ENCODE measurements around the gene PCDH15. TPM values are rescaled to one million over a fixed set of nuclear protein-coding genes. Genes with fewer than 3 reads are reported as not detected.
"Not testable (repeated sequence)": the region's sequence is repeated elsewhere in the genome, so short reads cannot be mapped to it uniquely, and the experiment has no call there.

Gene PCDH15
- total and polyA plus RNA-seq, 2 donors = 0.09 to 0.14 TPM

DNA sequence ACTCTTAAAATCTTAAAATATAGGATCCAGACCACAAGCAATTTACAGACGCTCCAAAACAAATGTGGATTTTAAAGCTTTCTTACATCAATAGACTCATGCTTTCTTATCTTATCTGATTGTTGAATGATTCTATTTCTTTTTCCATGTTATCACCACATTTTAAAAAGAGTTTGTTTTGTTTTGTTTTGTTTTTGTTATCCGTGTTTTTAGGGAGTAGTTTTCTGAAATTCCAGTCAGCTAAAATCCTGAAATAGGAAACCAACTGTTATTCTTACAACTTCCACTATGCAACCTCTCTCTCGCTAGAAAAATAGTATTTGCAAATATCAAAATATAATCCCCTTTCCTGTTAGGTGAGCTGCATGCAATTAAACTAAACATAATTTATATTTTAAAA, 251.0 kb downstream of the PCDH15 start:
- H3K27ac ChIP-seq (ENCODE audit: low read depth in 1 of 2, low read length in 1 of 2) = no peak overlapping the region
- no peaks in the 10 kb centered on the region for H3K36me3 ChIP-seq (ENCODE audit: control insufficient read depth in 2 of 2, insufficient read depth in 2 of 2, low read length in 1 of 2)
- H3K27me3 ChIP-seq (ENCODE audit: control insufficient read depth in 2 of 2, insufficient read depth in 1 of 2, low read length in 1 of 2) = no peaks in the 10 kb centered on the region
- no peaks in the 10 kb centered on the region for H3K4me1 ChIP-seq (ENCODE audit: control insufficient read depth in 2 of 2, insufficient read depth in 2 of 2, low read length in 2 of 2)
- H3K9me3 ChIP-seq (ENCODE audit: control insufficient read depth in 2 of 2, insufficient read depth in 1 of 2, low read length in 1 of 2) = no peaks in the 10 kb centered on the region
- 60% methylated on average over 3 of the region's 3 CpGs for WGBS
- no peak for DNase-seq (ENCODE audit: low read depth in 6 of 9, low spot score in 9 of 9)
- no peak overlapping the region for H3K4me3 ChIP-seq (ENCODE audit: low read length in 2 of 2)

DNA sequence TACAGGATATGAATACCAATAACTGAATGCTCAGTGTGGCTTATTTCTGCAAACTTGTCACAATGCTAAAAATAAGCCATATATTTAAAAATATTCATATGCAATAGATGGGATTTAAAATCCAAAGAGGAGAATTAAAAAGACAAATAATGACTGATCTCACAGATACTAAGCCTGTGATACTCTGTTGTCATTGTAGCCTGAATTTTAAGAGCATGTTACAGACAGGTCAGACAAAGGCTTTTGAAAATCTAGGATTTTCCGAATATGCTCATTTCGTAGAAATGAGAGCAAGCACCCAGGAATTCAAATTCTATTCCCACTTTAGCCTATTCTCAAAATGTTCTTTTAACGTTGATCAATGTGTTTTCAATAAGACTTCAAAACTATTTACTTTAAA, 269.7 kb downstream of the PCDH15 start:
- WGBS = 93% methylated on average over 3 of the region's 3 CpGs
- H3K4me1 ChIP-seq (ENCODE audit: control insufficient read depth in 2 of 2, insufficient read depth in 2 of 2, low read length in 2 of 2) = no peaks in the 10 kb centered on the region

DNA sequence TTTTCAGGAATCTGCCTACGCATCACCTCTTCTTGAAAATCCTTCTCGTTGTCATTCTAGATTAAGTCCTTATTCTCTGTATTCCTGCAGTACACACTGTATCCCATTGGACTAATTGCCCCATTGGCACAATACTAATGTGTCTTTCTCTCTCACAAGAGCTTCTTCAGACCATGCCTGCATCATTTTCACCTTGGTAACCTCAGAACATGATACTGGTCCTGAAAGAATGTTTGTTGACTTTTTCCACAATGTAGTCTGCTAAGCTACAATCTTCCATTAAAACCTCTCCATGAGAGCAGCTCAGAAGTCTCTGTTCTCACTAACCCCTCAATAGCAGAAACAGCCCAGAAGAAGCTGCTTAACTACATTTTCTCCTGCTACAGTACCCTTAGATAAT, 270.7 kb downstream of the PCDH15 start:
- 92% methylated on average over 2 of the region's 2 CpGs for WGBS
- Histone ChIP-seq H3K27ac (ENCODE audit: low read depth in 1 of 2, low read length in 1 of 2) (no peak overlapping the region), H3K9me3 (ENCODE audit: control insufficient read depth in 2 of 2, insufficient read depth in 1 of 2, low read length in 1 of 2) (no peaks in the 10 kb centered on the region), H3K4me1 (ENCODE audit: control insufficient read depth in 2 of 2, insufficient read depth in 2 of 2, low read length in 2 of 2) (no peaks in the 10 kb centered on the region), H3K36me3 (ENCODE audit: control insufficient read depth in 2 of 2, insufficient read depth in 2 of 2, low read length in 1 of 2) (no peaks in the 10 kb centered on the region), H3K27me3 (ENCODE audit: control insufficient read depth in 2 of 2, insufficient read depth in 1 of 2, low read length in 1 of 2) (no peaks in the 10 kb centered on the region), H3K4me3 (ENCODE audit: low read length in 2 of 2) (no peak overlapping the region)
- no peak for DNase-seq (ENCODE audit: low read depth in 6 of 9, low spot score in 9 of 9)

More for the DNA sequence above, 269.7 kb downstream of the PCDH15 start:
- no peaks in the 10 kb centered on the region for H3K9me3 ChIP-seq (ENCODE audit: control insufficient read depth in 2 of 2, insufficient read depth in 1 of 2, low read length in 1 of 2)
- H3K4me3 ChIP-seq (ENCODE audit: low read length in 2 of 2) = no peak overlapping the region
- no peaks in the 10 kb centered on the region for H3K27me3 ChIP-seq (ENCODE audit: control insufficient read depth in 2 of 2, insufficient read depth in 1 of 2, low read length in 1 of 2)
- no peak overlapping the region for H3K27ac ChIP-seq (ENCODE audit: low read depth in 1 of 2, low read length in 1 of 2)
- DNase-seq (ENCODE audit: low read depth in 6 of 9, low spot score in 9 of 9) = no peak
- no peaks in the 10 kb centered on the region for H3K36me3 ChIP-seq (ENCODE audit: control insufficient read depth in 2 of 2, insufficient read depth in 2 of 2, low read length in 1 of 2)

- WGBS = 80% methylated on average over 1 of the region's 1 CpG
- Histone ChIP-seq H3K27me3 (ENCODE audit: control insufficient read depth in 2 of 2, insufficient read depth in 1 of 2, low read length in 1 of 2) (no peaks in the 10 kb centered on the region), H3K4me3 (ENCODE audit: low read length in 2 of 2) (no peak overlapping the region), H3K9me3 (ENCODE audit: control insufficient read depth in 2 of 2, insufficient read depth in 1 of 2, low read length in 1 of 2) (no peaks in the 10 kb centered on the region), H3K36me3 (ENCODE audit: control insufficient read depth in 2 of 2, insufficient read depth in 2 of 2, low read length in 1 of 2) (no peaks in the 10 kb centered on the region), H3K4me1 (ENCODE audit: control insufficient read depth in 2 of 2, insufficient read depth in 2 of 2, low read length in 2 of 2) (no peaks in the 10 kb centered on the region), H3K27ac (ENCODE audit: low read depth in 1 of 2, low read length in 1 of 2) (no peak overlapping the region)
- DNase-seq (ENCODE audit: low read depth in 6 of 9, low spot score in 9 of 9) = no peak
Observed at GRCh38 chr10:54525816-54526215, 275.2 kb downstream of the PCDH15 start.

DNA sequence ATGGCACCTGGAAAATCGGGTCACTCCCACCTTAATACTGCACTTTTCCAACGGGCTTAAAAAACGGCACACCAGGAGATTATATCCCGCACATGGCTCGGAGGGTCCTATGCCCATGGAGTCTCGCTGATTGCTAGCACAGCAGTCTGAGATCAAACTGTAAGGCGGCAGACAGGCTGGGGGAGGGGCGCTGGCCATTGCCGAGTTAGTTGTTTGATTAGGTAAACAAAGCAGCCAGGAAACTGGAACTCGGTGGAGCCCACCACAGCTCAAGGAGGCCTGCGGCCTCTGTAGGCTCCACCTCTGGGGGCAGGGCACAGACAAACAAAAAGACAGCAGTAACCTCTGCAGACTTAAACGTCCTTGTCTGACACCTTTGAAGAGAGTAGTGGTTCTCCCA, 285.8 kb downstream of the PCDH15 start:
- DNase-seq (ENCODE audit: low read depth in 6 of 9, low spot score in 9 of 9); H3K4me1 ChIP-seq (ENCODE audit: control insufficient read depth in 2 of 2, insufficient read depth in 2 of 2, low read length in 2 of 2); H3K27ac ChIP-seq (ENCODE audit: low read depth in 1 of 2, low read length in 1 of 2); H3K4me3 ChIP-seq (ENCODE audit: low read length in 2 of 2); H3K27me3 ChIP-seq (ENCODE audit: control insufficient read depth in 2 of 2, insufficient read depth in 1 of 2, low read length in 1 of 2); H3K9me3 ChIP-seq (ENCODE audit: control insufficient read depth in 2 of 2, insufficient read depth in 1 of 2, low read length in 1 of 2); H3K36me3 ChIP-seq (ENCODE audit: control insufficient read depth in 2 of 2, insufficient read depth in 2 of 2, low read length in 1 of 2): not testable (repeated sequence)
- 95% methylated on average over 12 of the region's 12 CpGs for WGBS

DNA sequence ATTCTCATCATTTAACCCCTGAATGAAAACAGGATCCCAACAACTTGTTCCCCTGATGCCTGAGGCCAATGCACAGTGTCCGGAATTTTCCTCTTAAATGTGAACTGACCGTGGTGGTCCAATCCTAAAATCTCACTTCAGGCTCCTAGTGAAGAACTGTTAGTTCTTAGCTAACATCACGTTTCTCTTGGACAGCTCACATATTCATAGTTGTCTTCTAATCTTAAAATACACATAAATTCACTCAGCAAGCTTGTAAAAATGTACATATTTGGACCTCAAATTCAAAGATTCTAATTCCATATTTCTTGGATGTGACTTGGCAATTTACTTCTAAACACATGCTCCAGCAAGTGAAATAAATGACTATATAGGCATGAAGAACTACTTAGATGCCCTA, 297.2 kb downstream of the PCDH15 start:
- DNase-seq (ENCODE audit: low read depth in 6 of 9, low spot score in 9 of 9) = no peak
- 87% methylated on average over 3 of the region's 3 CpGs for WGBS
- no peaks in the 10 kb centered on the region for H3K36me3 ChIP-seq (ENCODE audit: control insufficient read depth in 2 of 2, insufficient read depth in 2 of 2, low read length in 1 of 2)

DNA sequence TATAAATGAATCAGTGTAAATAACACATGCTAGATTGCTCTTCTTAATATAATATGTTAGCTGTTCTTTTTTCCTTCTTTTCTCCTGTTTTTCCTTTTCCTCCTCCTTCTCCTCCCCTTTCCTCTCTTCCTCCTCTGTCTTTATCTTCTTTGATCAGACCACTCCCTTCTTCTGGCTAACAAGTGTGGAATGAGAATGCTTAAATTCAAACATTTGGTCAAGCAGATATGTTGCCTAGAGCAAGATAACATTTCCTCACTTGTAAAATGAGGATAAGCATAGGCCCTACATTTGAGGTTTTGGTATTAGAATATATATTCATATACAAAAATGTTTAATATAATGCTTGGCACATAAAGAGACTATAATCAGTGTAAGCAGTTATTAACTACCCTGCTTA, 299.1 kb downstream of the PCDH15 start:
- H3K4me3 ChIP-seq (ENCODE audit: low read length in 2 of 2) = no peak overlapping the region
- no peak for DNase-seq (ENCODE audit: low read depth in 6 of 9, low spot score in 9 of 9)
- H3K36me3 ChIP-seq (ENCODE audit: control insufficient read depth in 2 of 2, insufficient read depth in 2 of 2, low read length in 1 of 2) = no peaks in the 10 kb centered on the region
- H3K9me3 ChIP-seq (ENCODE audit: control insufficient read depth in 2 of 2, insufficient read depth in 1 of 2, low read length in 1 of 2) = no peaks in the 10 kb centered on the region
- no peaks in the 10 kb centered on the region for H3K27me3 ChIP-seq (ENCODE audit: control insufficient read depth in 2 of 2, insufficient read depth in 1 of 2, low read length in 1 of 2)
- no peaks in the 10 kb centered on the region for H3K4me1 ChIP-seq (ENCODE audit: control insufficient read depth in 2 of 2, insufficient read depth in 2 of 2, low read length in 2 of 2)
- no peak overlapping the region for H3K27ac ChIP-seq (ENCODE audit: low read depth in 1 of 2, low read length in 1 of 2)

More for the DNA sequence above, 297.2 kb downstream of the PCDH15 start:
- Histone ChIP-seq H3K4me3 (ENCODE audit: low read length in 2 of 2) (no peak overlapping the region), H3K27ac (ENCODE audit: low read depth in 1 of 2, low read length in 1 of 2) (no peak overlapping the region), H3K9me3 (ENCODE audit: control insufficient read depth in 2 of 2, insufficient read depth in 1 of 2, low read length in 1 of 2) (no peaks in the 10 kb centered on the region), H3K27me3 (ENCODE audit: control insufficient read depth in 2 of 2, insufficient read depth in 1 of 2, low read length in 1 of 2) (no peaks in the 10 kb centered on the region), H3K4me1 (ENCODE audit: control insufficient read depth in 2 of 2, insufficient read depth in 2 of 2, low read length in 2 of 2) (no peaks in the 10 kb centered on the region)

GRCh38 chr10:54496852-54497251, 304.2 kb downstream of the PCDH15 start:
- H3K9me3 ChIP-seq (ENCODE audit: control insufficient read depth in 2 of 2, insufficient read depth in 1 of 2, low read length in 1 of 2) = no peaks in the 10 kb centered on the region
- H3K4me3 ChIP-seq (ENCODE audit: low read length in 2 of 2) = no peak overlapping the region
- H3K27me3 ChIP-seq (ENCODE audit: control insufficient read depth in 2 of 2, insufficient read depth in 1 of 2, low read length in 1 of 2) = no peaks in the 10 kb centered on the region
- H3K36me3 ChIP-seq (ENCODE audit: control insufficient read depth in 2 of 2, insufficient read depth in 2 of 2, low read length in 1 of 2) = no peaks in the 10 kb centered on the region
- no peak overlapping the region for H3K27ac ChIP-seq (ENCODE audit: low read depth in 1 of 2, low read length in 1 of 2)
- 94% methylated on average over 3 of the region's 3 CpGs for WGBS
- no peak for DNase-seq (ENCODE audit: low read depth in 6 of 9, low spot score in 9 of 9)
- H3K4me1 ChIP-seq (ENCODE audit: control insufficient read depth in 2 of 2, insufficient read depth in 2 of 2, low read length in 2 of 2) = no peaks in the 10 kb centered on the region

- H3K4me1 ChIP-seq (ENCODE audit: control insufficient read depth in 2 of 2, insufficient read depth in 2 of 2, low read length in 2 of 2) = no peaks in the 10 kb centered on the region
- H3K36me3 ChIP-seq (ENCODE audit: control insufficient read depth in 2 of 2, insufficient read depth in 2 of 2, low read length in 1 of 2) = no peaks in the 10 kb centered on the region
- 86% methylated on average over 2 of the region's 2 CpGs for WGBS
- H3K27me3 ChIP-seq (ENCODE audit: control insufficient read depth in 2 of 2, insufficient read depth in 1 of 2, low read length in 1 of 2) = no peaks in the 10 kb centered on the region
- no peak overlapping the region for H3K4me3 ChIP-seq (ENCODE audit: low read length in 2 of 2)
- no peaks in the 10 kb centered on the region for H3K9me3 ChIP-seq (ENCODE audit: control insufficient read depth in 2 of 2, insufficient read depth in 1 of 2, low read length in 1 of 2)
- DNase-seq (ENCODE audit: low read depth in 6 of 9, low spot score in 9 of 9) = no peak
- no peak overlapping the region for H3K27ac ChIP-seq (ENCODE audit: low read depth in 1 of 2, low read length in 1 of 2)
Observed at GRCh38 chr10:54487743-54488142, 313.3 kb downstream of the PCDH15 start.

GRCh38 chr10:54485971-54486370, 315.1 kb downstream of the PCDH15 start:
- Histone ChIP-seq H3K36me3 (ENCODE audit: control insufficient read depth in 2 of 2, insufficient read depth in 2 of 2, low read length in 1 of 2) (no peaks in the 10 kb centered on the region), H3K27me3 (ENCODE audit: control insufficient read depth in 2 of 2, insufficient read depth in 1 of 2, low read length in 1 of 2) (no peaks in the 10 kb centered on the region), H3K4me3 (ENCODE audit: low read length in 2 of 2) (no peak overlapping the region), H3K27ac (ENCODE audit: low read depth in 1 of 2, low read length in 1 of 2) (no peak overlapping the region), H3K4me1 (ENCODE audit: control insufficient read depth in 2 of 2, insufficient read depth in 2 of 2, low read length in 2 of 2) (no peaks in the 10 kb centered on the region), H3K9me3 (ENCODE audit: control insufficient read depth in 2 of 2, insufficient read depth in 1 of 2, low read length in 1 of 2) (no peaks in the 10 kb centered on the region)
- 89% methylated on average over 2 of the region's 2 CpGs for WGBS
- DNase-seq (ENCODE audit: low read depth in 6 of 9, low spot score in 9 of 9) = no peak

All from thymus (tissue), 11 donors.